NK-92 (cell line): Measurements from ENCODE around the gene CD300LF.

Experiments used
- DNase-seq: peaks from one replicate; lab custom pipeline; 2025; ENCODE audit not compliant: unreplicated experiment; lab: John Stamatoyannopoulos, UW

The CD300LF gene

DNA sequence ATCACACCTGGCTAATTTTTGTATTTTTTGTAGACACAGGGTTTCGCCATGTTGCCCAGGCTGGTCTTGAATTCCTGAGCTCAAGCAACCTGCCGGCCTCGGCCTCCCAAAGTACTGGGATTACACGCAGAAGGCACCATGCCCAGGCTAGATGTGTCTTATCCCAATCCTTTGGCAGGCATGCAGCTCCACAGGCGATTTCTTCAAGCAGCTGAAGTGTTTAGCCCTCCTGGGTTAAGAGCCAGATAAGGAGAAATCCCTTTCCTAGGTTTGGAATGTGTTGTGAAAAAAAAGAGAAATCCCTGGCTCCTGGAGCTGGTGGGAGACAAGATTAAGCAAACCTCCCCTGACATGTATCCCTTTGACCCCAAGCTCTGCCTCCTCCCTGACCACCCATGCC lies 33.7 kb upstream of the CD300LF start:
- DNase-seq = no peak

DNA sequence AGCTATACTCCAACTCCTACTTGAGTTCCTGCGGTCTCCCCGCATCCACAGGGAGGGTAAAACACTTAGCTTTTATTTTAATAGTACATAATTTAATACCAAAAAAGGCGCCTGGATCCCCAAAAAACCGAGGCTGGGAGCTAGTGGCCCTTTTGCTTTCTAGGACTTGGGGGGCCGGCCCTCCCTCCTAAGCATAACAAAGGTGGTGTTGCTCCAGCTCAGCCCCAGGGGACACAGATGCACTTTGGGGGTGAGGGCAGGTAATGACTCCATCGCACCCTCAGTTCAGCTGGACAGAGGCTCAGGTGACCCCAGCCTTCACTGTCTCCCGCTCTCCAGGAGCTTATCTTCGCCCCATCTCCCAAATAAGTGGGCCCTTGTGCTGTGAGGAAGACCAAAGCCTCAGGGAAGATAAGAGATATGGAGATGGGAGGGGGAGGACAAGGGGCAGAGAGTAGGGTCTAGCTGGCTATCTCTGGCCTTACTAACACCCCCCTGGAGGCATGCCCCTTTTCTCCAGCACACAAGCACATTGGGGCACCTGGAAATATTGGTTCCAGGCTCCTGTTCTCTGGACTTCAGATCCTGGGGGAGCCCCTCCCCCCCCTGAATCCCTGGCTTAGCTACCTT lies 32.9 kb upstream of the CD300LF start:
- no peak for DNase-seq

DNA sequence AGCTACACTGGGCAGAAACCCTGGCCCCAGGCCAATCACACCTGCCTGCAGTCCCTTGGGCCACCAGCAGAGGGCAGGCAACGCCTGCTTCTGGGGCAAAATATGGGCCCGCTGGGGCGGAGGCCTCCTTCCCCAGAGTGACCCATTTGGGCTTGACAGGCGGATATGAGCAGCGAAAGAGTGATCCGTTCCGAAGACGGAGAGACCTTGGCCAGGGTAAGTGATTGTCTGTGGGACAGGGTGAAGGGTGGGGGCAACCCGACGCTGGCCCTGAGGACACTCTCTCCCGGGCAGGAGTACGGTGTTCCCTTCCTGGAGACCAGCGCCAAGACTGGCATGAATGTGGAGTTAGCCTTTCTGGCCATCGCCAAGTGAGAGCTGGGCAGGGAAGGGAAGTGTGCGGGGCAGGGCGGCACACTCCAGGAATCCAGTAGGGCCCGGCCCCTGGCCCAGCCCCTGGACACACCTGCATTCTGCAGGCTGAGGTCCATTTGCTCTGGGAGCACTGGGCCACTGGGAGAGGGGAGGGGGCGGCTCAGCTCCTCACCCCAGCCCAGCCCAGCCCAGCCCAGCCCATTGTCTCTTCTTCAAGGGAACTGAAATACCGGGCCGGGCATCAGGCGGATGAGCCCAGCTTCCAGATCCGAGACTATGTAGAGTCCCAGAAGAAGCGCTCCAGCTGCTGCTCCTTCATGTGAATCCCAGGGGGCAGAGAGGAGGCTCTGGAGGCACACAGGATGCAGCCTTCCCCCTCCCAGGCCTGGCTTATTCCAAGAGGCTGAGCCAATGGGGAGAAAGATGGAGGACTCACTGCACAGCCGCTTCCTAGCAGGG lies 32.2 kb upstream of the CD300LF start:
- no peak for DNase-seq

DNA sequence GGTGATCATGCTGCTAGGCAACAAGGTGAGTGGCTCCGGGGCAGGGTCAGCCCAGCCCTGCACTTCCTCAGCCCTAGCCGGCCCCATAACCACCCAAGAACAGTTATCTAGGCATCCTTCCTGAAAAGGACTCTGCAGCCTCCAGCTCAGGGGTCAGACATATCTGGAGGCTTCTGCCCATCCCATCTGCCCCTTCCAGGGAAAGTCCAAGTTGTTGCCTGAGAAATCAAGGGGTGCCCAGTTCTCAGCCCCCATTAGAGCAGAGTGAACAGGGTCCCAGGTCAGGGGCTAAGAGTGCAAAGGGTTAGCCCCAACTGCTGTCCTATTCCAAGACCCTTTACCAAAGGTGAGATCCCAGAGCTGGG lies 31.6 kb upstream of the CD300LF start:
- no peak for DNase-seq

DNA sequence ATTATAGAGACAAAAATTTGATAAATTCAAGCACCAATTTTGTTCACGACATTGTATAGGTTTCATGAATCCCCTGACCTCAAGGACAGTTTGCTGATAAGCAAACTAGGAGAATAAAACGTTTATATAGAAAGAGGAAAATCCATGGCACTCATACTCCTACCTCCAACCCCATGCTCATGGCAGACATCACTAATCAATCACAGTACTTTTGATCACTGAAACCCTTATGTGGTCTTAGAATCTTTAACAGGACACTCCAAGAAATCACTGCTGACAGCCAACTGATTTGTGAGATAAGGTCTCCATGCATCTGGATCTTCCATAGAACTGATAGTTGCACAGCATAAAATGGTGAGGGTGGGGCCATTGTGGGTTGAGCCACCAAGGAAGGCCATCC lies 31.0 kb upstream of the CD300LF start:
- DNase-seq = no peak

DNA sequence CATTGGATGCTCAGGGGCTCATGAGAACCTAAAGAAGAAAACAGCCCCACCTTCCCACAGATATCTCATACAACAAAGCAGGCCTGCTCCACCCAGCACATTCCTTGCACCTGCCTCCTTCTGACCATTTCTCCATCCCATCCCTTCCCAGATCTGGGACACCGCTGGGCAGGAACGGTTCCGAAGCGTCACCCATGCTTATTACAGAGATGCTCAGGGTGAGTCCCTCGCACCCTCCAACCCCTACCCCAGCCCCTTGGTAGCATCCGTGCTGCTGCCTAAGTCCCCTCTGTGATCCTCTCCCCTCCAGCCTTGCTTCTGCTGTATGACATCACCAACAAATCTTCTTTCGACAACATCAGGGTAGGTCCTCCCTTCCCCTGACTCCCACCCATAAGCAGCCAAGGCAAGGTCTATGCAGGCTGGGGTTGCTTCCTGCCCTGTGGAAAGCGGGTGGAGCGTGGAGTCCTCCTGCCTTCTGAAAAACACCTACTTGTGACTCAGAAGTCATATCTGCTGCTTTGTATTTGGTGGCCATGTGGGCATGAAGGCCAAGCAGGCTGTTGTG lies 30.3 kb upstream of the CD300LF start:
- no peak for DNase-seq

DNA sequence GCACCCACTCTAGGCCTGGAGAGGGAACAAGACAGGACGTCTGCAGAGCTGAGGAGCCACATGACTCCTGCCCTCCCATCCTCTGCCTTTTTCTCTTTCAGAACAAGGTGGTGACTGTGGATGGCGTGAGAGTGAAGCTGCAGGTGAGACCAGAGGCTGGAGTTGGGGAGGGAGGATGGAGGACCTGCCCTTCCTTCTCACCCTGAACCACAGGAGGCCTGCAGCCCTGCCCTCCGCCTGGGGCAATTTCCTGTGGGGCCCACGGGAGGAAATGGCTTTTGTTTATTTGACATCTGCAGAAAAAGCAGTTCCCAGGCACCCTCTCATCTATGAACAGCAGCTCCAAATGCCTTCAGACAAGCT lies 29.4 kb upstream of the CD300LF start:
- DNase-seq = no peak

DNA sequence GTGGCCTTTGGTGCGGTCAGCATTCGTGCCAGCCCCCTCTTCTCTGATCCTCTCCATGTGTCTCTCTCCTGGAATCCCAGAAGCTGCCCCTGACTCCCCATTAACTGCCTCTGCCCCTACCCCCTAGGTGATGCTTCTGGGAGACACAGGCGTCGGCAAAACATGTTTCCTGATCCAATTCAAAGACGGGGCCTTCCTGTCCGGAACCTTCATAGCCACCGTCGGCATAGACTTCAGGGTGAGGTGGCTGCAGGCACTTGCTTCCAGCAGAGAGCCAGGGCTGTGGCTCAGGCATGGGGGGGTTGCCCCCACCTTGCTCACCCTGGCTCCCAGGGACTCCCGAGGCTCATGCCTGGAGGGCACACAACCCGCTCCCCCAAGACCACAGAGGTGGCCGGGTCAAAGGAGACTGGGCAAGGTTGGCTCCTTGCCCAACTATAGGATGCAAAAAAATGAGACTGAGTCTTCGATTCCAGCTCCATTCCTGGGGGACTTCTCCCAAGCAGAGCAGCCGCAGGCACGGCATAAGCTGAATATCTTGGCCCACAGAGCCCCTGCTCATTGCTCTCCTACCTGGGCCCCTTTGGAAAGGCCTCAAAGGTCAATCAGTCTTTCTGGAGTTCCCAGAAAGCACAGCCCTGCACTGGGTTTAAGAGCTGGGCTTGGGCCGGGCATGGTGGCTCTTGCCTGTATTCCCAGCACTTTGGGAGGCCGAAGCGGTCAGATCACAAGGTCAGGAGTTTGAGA lies 28.1 kb upstream of the CD300LF start:
- DNase-seq = no peak

DNA sequence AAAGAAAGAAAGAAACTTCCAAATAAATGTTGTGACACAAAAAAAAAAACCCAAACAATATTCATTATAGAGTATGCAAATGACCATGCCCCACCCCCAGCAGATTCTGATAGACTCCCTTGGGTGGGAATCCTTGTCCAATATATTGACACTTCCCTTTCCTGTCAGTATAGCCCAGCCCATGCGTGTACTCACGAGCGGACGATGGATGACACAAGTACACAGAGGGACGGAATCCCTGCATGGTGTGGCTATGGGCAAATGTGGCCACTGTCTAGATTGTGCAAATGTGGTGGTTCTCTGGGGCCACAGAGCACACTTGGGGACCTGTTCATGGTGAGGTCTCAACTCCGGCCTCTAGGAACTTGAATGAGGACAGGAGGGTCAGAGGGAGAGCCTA lies 27.4 kb upstream of the CD300LF start:
- DNase-seq = no peak

DNA sequence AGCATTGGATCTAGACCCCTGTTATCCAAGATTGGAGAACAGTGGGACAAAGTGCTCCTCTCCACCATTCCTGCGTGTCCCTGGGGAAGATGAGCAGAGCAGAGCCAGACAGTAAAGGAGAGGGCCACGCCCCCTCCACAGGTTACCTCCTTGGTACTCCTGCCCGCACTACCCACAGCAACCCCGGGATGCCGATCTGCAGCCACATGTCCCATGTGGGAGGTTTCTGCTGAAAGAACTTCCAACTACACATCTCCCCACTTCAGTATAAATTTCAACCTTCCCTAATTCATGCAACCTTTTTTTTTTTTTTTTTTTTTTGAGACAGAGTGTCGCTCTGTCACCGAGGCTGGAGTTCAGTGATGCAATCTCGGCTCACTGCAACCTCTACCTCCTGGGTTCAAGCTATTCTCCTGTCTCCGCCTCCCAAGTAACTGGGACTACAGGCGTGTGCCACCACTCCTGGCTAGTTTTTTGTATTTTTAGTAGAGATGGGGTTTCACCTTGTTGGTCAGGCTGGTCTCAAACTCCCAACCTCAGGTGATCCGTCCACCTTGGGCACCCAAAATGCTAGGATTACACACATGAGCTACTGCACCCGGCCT lies 26.6 kb upstream of the CD300LF start:
- no peak for DNase-seq

DNA sequence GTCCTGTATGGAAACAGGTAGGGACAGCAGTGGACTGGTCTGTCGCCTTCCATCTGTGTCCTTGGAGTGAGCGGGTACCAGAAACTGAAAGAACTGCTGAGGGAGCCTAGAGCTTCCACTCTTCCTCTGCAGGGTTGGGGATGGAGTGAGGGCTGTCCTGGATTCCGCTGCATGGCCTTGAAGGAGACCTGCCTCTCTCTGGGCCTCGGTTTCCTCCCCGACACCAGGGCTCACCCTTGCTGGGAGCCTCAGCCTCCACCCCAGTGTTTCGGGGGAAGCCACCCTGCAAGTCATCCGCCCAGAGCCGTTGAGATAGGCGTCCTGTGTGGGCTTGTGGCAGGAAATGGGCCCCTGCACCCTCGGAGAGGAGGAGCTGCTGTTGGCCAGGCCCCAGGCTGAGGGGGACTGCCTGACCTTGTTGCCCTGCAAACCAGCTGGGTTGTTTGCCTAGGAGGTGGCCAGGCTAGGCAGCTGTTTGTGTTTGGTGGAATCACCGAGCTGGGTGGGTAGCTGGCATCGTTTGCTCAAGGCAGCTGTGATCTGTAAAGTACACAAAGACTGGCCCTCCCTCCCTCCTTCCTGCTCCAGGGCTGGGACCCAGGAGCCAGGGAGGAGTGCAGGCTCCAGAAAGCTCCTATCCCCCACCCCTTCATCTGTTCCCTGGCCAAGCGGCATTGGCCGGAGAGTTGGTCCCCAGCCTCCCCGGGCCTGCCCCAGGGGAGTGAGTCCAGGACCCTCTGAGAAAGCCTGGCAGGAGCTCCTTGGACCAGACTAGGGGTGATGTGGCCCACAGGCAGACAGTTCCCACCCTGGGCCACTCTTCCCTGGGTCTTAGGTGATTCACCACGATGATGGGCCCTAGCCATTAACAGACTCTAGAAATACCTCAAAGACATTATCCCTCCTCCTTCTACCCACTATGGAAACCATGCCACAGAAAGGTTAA lies 25.6 kb upstream of the CD300LF start:
- no peak for DNase-seq

DNA sequence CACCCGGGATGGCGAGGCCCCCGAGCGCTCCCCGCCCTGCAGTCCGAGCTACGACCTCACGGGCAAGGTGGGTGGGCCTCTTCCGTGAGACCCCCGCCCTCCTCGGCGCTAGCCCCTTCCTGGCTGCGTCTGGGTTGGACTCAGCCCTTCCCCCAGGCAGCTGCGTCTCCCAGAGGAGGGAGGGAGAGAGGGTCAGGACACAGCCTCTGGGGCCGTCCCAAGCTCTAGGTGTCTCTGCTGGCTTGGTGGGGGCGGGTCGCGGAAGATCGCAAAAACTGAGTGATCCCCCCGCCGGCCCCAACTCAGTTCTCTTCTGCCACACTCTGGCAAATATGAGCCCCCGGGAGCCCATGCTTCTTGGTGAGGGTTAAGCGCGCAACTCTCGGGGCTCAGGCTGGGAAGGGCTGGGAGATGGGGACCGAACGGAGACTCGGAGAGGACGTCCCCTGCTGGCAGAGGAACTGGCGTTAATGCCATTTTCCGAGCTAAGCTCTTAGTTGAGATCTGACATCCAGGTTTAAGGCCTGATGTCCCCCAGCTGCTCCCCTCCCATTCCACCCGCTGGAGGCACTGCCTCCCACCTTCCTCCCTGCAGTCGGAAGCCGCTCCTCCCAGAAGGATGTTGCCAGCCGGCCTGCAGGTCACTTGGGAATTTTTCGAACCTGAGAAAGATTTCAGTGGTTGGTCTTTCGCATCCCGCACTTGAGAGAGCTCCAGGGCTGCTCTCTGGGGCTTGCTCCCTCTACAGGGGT lies 24.8 kb upstream of the CD300LF start:
- DNase-seq = no peak

DNA sequence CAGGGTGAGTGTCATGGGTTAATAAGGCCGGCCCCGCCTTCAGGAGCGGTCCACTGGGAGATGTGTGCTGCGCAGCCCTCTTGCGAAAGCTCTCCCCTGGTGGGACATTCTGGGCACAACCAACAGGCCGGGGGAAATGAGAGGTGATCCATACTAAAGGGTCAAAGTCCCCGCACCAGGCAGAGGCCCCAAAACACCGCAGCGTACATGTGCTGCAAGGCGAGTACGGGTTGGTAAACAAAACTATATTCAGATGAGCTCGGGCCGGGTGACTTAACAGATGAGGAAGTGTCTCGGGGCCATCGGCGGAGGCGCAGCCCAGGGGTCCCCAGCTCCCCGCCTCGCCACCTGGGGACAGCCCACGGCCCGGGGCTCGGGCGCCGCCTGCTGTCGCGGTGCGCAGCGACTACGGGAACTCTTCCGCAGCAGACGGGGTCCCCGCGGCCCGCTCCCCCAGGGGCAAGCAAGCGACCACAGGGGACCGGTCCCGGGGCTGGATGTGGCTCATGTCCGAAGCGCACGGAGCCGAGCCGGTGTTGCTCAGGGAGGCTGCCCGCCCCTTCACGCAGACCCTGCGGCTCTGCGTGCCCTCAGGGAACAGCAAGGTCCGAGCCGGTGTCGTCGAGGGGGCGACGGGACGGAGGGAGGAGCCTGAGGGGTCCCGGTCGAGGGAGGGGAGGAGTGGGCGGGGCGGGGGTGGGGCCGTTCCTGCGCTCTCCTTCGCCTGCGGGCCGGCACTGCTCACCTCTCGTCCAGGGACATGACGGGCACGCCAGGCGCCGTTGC lies 24.0 kb upstream of the CD300LF start, which contains the start of gene RAB37:
Gene RAB37, plus strand, starts transcription at position 744 of the 786 bp plus-strand sequence. Its CDS starts 17 bp downstream, at position 761.
- DNase-seq = no peak

DNA sequence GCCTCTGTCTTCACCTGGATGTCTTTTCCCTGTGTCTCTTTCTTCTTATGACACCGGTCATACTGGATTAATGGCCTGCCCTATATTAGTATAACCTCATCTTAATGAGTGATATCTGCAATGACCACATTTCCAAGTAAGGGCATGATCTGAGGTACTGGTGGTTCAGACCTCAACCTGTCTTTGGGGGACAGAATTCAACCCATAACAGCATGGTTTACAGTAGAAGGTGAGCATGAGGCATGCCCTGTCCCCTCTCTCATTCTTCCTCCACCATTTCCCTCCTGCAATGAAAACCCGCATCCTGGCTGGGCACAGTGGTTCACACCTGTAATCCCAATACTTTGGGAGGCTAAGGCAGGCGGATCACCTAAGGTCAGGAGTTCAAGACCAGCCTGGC lies 21.5 kb upstream of the CD300LF start:
- DNase-seq = no peak

DNA sequence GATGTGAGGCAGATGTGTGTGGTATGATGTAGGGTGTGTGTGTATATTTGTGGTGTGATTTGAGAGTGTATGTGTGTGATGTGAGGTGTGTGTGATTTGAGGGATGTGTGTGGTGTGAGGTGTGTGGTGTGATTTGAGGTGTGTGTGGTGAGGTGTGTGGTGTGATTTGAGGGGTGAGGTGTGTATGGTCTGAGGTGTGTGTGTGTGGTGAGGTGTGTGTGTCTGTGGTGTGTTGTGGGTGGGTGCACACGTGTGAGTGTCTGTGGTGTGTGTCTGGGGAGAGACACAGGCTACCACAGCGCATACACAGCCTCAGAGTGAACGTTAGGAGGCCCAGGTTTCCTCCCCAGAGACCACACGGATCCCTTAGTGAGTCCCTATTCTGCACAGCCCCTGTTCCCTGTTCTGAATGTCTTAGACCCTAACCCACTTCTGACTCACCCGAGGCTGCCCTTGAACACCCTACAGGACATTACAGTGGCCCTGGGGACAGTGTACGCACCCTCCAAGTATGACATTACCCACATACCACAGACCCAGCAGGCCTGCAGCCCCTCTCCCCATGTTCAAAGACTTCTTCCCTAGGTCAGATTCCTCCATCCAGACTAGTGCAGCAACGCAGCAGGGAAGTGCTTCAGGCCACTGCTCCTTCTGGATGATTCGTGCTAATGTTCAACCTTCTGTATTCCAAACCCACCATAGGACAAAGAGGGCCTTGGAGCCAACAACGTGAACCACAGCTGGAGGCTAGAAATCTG lies 20.8 kb upstream of the CD300LF start:
- DNase-seq = no peak

DNA sequence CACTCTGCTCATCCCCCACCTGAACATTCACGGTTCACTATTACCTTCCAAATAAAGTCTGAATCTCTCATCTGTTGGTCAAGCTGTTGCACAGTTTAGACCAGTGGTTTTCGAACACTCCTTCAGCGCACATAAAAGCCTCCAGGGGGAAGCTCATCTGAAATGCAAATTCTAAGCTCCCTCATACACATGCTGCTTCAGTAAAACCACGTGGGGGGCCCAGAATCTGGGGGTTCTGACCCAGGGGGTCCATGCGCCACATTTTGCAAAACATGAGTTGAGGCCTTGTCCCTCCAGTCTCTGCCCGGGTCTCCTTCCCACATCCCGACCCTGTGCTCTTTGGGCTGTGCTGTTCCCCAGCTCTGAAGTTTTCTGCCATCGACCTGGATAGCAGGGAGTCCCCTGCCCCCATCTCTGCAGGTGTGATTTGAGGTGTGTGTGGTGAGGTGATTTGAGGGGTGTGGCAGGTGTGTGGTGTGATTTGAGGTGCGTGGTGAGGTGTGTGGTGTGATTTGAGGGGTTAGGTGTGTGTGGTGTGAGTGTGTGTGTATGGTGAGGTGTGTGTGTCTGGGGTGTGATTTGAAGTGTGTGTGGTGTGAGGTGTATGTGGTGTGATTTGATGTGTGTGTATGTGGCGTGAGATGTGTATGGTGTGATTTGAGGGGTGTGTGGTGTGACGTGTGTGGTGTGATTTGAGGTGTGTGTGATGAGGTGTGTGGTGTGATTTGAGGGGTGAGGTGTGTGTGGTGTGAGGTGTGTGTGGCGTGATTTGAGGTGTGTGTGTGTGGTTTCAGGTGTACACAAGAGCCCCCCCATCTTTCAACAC lies 19.5 kb upstream of the CD300LF start:
- DNase-seq = no peak

DNA sequence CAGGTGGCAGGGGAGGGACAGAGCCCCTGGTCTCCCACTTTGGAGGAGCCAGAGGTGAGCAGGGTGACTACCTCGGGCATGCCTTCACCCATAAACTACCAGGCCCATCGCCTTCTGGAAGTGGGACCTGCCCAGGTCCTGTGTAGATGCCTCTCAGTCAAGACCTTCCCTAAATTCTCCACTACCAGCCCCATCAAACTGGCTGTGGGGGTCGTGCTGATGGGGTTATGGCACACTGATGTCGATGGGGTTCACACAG lies 18.6 kb upstream of the CD300LF start:
- DNase-seq = no peak
